Measurements from ENCODE around the gene RBBP4.

- TF ChIP-seq POLR2A (IDR thresholded peaks at IDR 0.05; ENCODE audit: extremely low read depth, insufficient read length) = no peak
- no peak for TF ChIP-seq CTCF (IDR thresholded peaks at IDR 0.05; ENCODE audit: low read depth, low read length)
Measured at GRCh38 chr1:32733582-32734321, 82.7 kb downstream of the RBBP4 start.

Measured in NB4 (cell line).